OCI-LY1 (cell line): ENCODE measurements around the gene NF2.
A peak's percentile ranks its signal among the peaks of the same experiment; 100 is the strongest.
"Not testable (repeated sequence)": the region's sequence is repeated elsewhere in the genome, so short reads cannot be mapped to it uniquely, and the experiment has no call there.

Source experiments
- H2AFZ ChIP-seq: fragments of 200-600 bp; sonication (generic), shearing (Covaris generic); 2 replicates; pipeline ENCODE4 v1.6.0; 2014; ENCODE audit warnings: antibody characterized with exemption, mild to moderate bottlenecking, low read length
- H3F3A ChIP-seq: fragments of 200-600 bp; sonication (generic), shearing (Covaris generic); 2 replicates; pipeline ENCODE4 v1.6.0; 2014; ENCODE audit warnings: mild to moderate bottlenecking, antibody characterized with exemption, low read length, moderate library complexity; ENCODE audit not compliant: insufficient read depth
- H3K27ac ChIP-seq: fragments of 200-600 bp; sonication (generic); 2 replicates; pipeline ENCODE4 v1.5.1; 2014; ENCODE audit warnings: low read length, mixed run types, mild to moderate bottlenecking, low read depth; ENCODE audit not compliant: poor library complexity, severe bottlenecking
- H3K27me3 ChIP-seq: fragments of 200-600 bp; sonication (generic); 2 replicates; pipeline ENCODE4 v1.6.0; 2014; ENCODE audit warnings: antibody characterized with exemption, mild to moderate bottlenecking, low read length, moderate library complexity; ENCODE audit not compliant: insufficient read depth
- H3K36me3 ChIP-seq: fragments of 200-600 bp; sonication (generic); 2 replicates; pipeline ENCODE4 v1.6.1; 2014; ENCODE audit warnings: mild to moderate bottlenecking, antibody characterized with exemption, low read length, moderate library complexity, mixed read lengths; ENCODE audit not compliant: insufficient read depth
- H3K4me1 ChIP-seq: fragments of 200-600 bp; sonication (generic); 2 replicates; pipeline ENCODE4 v1.5.1; 2014; ENCODE audit warnings: mild to moderate bottlenecking, low read length, moderate library complexity; ENCODE audit not compliant: insufficient read depth, severe bottlenecking
- H3K4me2 ChIP-seq: fragments of 200-600 bp; sonication (generic), shearing (Covaris generic); 2 replicates; pipeline ENCODE4 v1.6.1; 2014; ENCODE audit warnings: low read length
- H3K4me3 ChIP-seq: fragments of 200-600 bp; sonication (generic); 2 replicates; pipeline ENCODE4 v1.5.1; 2014; ENCODE audit warnings: low read length, low read depth, mild to moderate bottlenecking, mixed read lengths; ENCODE audit not compliant: poor library complexity, severe bottlenecking
- H3K79me2 ChIP-seq: fragments of 200-600 bp; shearing (Covaris generic); 2 replicates; pipeline ENCODE4 v1.6.1; 2016; ENCODE audit warnings: mixed run types, low read length, mixed read lengths; ENCODE audit not compliant: insufficient read depth
- H3K9ac ChIP-seq: fragments of 200-600 bp; sonication (generic), shearing (Covaris generic); 2 replicates; pipeline ENCODE4 v1.6.1; 2014; ENCODE audit warnings: mild to moderate bottlenecking, low read length, mixed read lengths
- H3K9me2 ChIP-seq: fragments of 200-600 bp; sonication (generic), shearing (Covaris generic); 2 replicates; pipeline ENCODE4 v1.6.1; 2014; ENCODE audit warnings: low read depth, mild to moderate bottlenecking, low read length, mixed read lengths
- H3K9me3 ChIP-seq: fragments of 200-600 bp; shearing (Covaris generic); 2 replicates; pipeline ENCODE4 v1.6.1; 2014; ENCODE audit warnings: low read length, mixed read lengths
- H4K20me1 ChIP-seq: fragments of 200-600 bp; sonication (generic), shearing (Covaris generic); 2 replicates; pipeline ENCODE4 v1.6.0; 2016; ENCODE audit warnings: mild to moderate bottlenecking, low read length; ENCODE audit not compliant: insufficient read depth
- EZH2 ChIP-seq: fragments of 200-600 bp; sonication (generic), shearing (Covaris generic); IDR thresholded peaks from 2 replicates; pipeline ENCODE4 v1.8.0; 2017; ENCODE audit warnings: borderline replicate concordance, mixed run types, mild to moderate bottlenecking, antibody characterized with exemption, low read length, moderate library complexity, mixed read lengths
- TF ChIP-seq, protein P1 (sequence below): fragments of 200-600 bp; sonication (generic), shearing (Covaris generic); IDR thresholded peaks from 2 replicates; pipeline ENCODE4 v1.5.1; 2017; ENCODE audit warnings: mild to moderate bottlenecking, antibody characterized with exemption, low read length, moderate library complexity, mixed read lengths

The NF2 gene

GRCh38 chr22:29581799-29582198 is 21.6 kb upstream of the NF2 start:
- Histone ChIP-seq H3K27me3 (no peaks in the 10 kb centered on the region), H3K36me3 (peaks cover 7% of the 10 kb centered on the region; the same call in 1 of the 2 replicates), H3K4me1 (peaks cover 16% of the 10 kb centered on the region), H2AFZ (no peak overlapping the region), H3K4me2 (peak overlapping the region; percentile 88), H3K79me2 (no peaks in the 10 kb centered on the region), H3K9me2 (no peaks in the 10 kb centered on the region), H4K20me1 (no peaks in the 10 kb centered on the region), H3F3A (no peaks in the 10 kb centered on the region), H3K4me3 (peak overlapping the region; percentile 78), H3K9ac (no peak overlapping the region), H3K9me3 (no peaks in the 10 kb centered on the region), H3K27ac (no peak overlapping the region)
- TF ChIP-seq, protein P1, sequence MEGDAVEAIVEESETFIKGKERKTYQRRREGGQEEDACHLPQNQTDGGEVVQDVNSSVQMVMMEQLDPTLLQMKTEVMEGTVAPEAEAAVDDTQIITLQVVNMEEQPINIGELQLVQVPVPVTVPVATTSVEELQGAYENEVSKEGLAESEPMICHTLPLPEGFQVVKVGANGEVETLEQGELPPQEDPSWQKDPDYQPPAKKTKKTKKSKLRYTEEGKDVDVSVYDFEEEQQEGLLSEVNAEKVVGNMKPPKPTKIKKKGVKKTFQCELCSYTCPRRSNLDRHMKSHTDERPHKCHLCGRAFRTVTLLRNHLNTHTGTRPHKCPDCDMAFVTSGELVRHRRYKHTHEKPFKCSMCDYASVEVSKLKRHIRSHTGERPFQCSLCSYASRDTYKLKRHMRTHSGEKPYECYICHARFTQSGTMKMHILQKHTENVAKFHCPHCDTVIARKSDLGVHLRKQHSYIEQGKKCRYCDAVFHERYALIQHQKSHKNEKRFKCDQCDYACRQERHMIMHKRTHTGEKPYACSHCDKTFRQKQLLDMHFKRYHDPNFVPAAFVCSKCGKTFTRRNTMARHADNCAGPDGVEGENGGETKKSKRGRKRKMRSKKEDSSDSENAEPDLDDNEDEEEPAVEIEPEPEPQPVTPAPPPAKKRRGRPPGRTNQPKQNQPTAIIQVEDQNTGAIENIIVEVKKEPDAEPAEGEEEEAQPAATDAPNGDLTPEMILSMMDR, result no peak
- TF ChIP-seq EZH2, result no peak

- Histone ChIP-seq H2AFZ (no peak overlapping the region), H3K27me3 (no peaks in the 10 kb centered on the region), H3K9me3 (no peaks in the 10 kb centered on the region), H3K27ac (no peak overlapping the region), H3F3A (no peaks in the 10 kb centered on the region), H3K4me1 (peaks cover 11% of the 10 kb centered on the region), H3K4me3 (no peak overlapping the region), H3K79me2 (no peaks in the 10 kb centered on the region), H3K36me3 (no peaks in the 10 kb centered on the region), H4K20me1 (no peaks in the 10 kb centered on the region), H3K4me2 (no peak overlapping the region), H3K9ac (no peak overlapping the region), H3K9me2 (no peaks in the 10 kb centered on the region)
- TF ChIP-seq, protein P1, result no peak
Observed at GRCh38 chr22:29584975-29585374, 18.5 kb upstream of the NF2 start.

DNA sequence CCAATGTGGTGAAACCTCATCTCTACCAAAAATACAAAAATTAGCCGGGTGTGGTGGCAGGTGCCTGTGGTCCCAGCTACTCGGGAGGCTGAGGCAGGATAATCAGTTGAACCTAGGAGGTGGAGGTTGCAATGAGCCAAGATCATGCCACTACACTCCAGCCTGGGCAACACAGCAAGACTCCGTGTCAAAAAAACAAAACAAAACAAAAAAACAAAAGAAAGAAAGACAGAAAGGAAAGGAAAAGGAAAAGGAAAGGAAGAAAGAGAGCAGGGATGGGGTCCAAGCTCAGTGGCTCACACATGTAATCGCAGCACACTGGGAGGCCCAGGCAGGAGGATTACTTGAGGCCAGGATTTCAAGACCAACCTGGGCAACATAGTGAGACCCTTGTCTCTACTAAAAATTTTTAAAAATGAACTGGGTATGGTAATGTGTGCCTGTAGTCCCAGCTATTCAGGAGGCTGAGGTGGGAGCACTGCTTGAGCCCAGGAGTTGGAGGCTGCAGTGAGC is 17.2 kb upstream of the NF2 start:
- H3K4me3 ChIP-seq, H3K4me1 ChIP-seq, H4K20me1 ChIP-seq, H2AFZ ChIP-seq, H3K27me3 ChIP-seq, H3K79me2 ChIP-seq, H3K9me3 ChIP-seq, H3F3A ChIP-seq, H3K9ac ChIP-seq, H3K9me2 ChIP-seq, H3K36me3 ChIP-seq, H3K4me2 ChIP-seq, H3K27ac ChIP-seq: not testable (repeated sequence)

DNA sequence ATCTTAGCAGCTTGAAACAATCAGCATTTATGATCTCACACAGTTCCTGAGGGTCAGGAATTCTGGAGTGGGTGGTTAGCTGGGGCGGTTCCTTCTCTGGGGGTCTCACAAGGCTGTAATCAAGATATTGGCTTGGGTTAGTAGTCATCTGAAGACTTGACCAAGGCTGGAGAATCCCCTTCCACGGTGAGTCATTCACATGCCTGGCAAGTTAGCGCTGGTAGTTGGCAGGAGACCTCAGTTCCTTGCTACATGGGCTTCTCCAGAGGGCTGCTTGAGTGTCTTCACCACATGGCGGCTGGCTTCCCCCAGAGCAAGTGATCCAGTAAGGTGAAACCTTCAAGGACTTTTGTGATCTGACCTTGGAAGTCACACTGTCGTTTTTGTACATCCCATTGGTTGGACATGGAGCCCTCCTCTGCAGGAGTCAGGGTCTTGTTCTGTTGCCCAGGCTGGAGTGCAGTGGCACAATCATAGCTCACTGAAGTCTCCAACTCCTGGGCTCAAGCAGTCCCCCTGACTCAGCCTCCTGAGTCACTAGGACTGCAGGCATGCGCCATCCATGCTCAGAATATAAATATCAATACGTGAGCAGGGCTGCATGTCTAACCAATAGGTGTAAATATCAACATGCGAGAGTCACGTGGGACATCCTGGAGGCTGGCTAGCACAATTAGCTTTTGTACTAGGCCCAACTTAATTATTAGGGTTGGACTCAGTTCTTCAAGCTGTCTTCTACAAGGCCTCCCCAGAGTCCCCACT is 15.3 kb upstream of the NF2 start:
- Histone ChIP-seq H3K27me3 (no peaks in the 10 kb centered on the region), H3K9me2 (no peaks in the 10 kb centered on the region), H3K4me1 (no peaks in the 10 kb centered on the region), H3K36me3 (no peaks in the 10 kb centered on the region), H3K27ac (no peak overlapping the region), H4K20me1 (no peaks in the 10 kb centered on the region), H3K9me3 (no peaks in the 10 kb centered on the region), H3K4me3 (no peak overlapping the region), H3K4me2 (no peak overlapping the region), H3K79me2 (no peaks in the 10 kb centered on the region), H3F3A (no peaks in the 10 kb centered on the region), H3K9ac (no peak overlapping the region), H2AFZ (no peak overlapping the region)
- no peak for TF ChIP-seq EZH2
